Measurements from ENCODE around the gene ART5. TPM values are rescaled to one million over a fixed set of nuclear protein-coding genes. Genes with fewer than 3 reads are reported as not detected.

Gene ART5
- total RNA-seq, 2 donors from 2014 or later: 6.4 to 7.8 TPM

- H3K27ac Mint-ChIP-seq: no peak overlapping the region
- H3K27me3 Mint-ChIP-seq (ENCODE audit: insufficient read depth): no peaks in the 10 kb centered on the region
- Histone ChIP-seq H3K9ac (ENCODE audit: extremely low read depth, low read length, poor library complexity, severe bottlenecking) (no peak overlapping the region), H3K27me3 (ENCODE audit: control insufficient read depth, insufficient read depth, low read length, poor library complexity, severe bottlenecking) (no peaks in the 10 kb centered on the region), H3K4me1 (ENCODE audit: control insufficient read depth, insufficient read depth, low read length) (peaks cover 5% of the 10 kb centered on the region), H3K9me3 (ENCODE audit: control insufficient read depth, low read length) (no peaks in the 10 kb centered on the region), H3K36me3 (ENCODE audit: control insufficient read depth, insufficient read depth, low read length) (peaks cover 28% of the 10 kb centered on the region), H3K27ac (ENCODE audit: low read depth, low read length) (no peak overlapping the region), H3K4me3 (ENCODE audit: low read length) (no peak overlapping the region)
- peaks cover 18% of the 10 kb centered on the region for H3K4me1 Mint-ChIP-seq
- 97 to 98% methylated on average over 83 to 89 of the region's 89 CpGs for WGBS, 2 experiments (ENCODE audit: insufficient coverage in 1 of 2, insufficient read length in 1 of 2)
- H3K9me3 Mint-ChIP-seq: no peaks in the 10 kb centered on the region
- H3K4me3 Mint-ChIP-seq: no peak overlapping the region
- DNase-seq: no peak
- peaks cover 33% of the 10 kb centered on the region for H3K36me3 Mint-ChIP-seq (ENCODE audit: low read depth)
- TF ChIP-seq, protein P1, sequence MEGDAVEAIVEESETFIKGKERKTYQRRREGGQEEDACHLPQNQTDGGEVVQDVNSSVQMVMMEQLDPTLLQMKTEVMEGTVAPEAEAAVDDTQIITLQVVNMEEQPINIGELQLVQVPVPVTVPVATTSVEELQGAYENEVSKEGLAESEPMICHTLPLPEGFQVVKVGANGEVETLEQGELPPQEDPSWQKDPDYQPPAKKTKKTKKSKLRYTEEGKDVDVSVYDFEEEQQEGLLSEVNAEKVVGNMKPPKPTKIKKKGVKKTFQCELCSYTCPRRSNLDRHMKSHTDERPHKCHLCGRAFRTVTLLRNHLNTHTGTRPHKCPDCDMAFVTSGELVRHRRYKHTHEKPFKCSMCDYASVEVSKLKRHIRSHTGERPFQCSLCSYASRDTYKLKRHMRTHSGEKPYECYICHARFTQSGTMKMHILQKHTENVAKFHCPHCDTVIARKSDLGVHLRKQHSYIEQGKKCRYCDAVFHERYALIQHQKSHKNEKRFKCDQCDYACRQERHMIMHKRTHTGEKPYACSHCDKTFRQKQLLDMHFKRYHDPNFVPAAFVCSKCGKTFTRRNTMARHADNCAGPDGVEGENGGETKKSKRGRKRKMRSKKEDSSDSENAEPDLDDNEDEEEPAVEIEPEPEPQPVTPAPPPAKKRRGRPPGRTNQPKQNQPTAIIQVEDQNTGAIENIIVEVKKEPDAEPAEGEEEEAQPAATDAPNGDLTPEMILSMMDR (conservative IDR thresholded peaks at IDR 0.05): no peak
Observed at GRCh38 chr11:3667149-3668035, 25.6 kb upstream of the ART5 start.

DNA sequence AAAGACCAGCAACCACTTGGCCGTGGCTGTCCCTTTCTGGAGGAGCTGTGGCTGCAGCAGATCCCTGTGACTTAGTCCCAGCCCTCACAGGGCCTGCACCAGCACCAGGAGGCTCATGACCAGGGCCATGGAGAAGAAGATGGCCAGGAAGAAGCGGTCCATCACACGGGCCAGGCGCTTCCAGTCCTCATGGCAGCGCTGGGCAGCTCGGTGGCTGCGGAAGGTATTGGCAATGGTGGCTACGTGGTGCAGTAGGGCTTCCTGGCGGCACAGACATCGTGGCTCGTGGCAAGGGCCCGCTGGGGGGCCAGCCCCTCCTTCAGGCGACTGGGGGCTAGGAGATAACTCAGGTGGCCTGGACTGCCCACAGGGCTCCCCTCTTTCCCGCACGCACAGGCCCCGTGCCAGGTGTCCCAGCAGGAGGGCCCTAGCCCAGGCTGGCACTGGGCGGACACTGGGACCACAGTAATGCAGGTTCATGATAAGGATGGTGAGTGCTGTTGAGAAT, 24.3 kb upstream of the ART5 start:
- peaks cover 26% of the 10 kb centered on the region for H3K36me3 ChIP-seq (ENCODE audit: control insufficient read depth, insufficient read depth, low read length)
- H3K27me3 ChIP-seq (ENCODE audit: control insufficient read depth, insufficient read depth, low read length, poor library complexity, severe bottlenecking): no peaks in the 10 kb centered on the region
- Mint-ChIP-seq H3K4me3 (no peak overlapping the region), H3K4me1 (peaks cover 7% of the 10 kb centered on the region), H3K27ac (peak overlapping the region; percentile 3), H3K9me3 (no peaks in the 10 kb centered on the region), H3K36me3 (ENCODE audit: low read depth) (peaks cover 33% of the 10 kb centered on the region), H3K27me3 (ENCODE audit: insufficient read depth) (no peaks in the 10 kb centered on the region)
- H3K4me1 ChIP-seq (ENCODE audit: control insufficient read depth, insufficient read depth, low read length): no peaks in the 10 kb centered on the region
- H3K4me3 ChIP-seq (ENCODE audit: low read length): no peak overlapping the region
- TF ChIP-seq, protein P1 (conservative IDR thresholded peaks at IDR 0.05): no peak
- 94 to 96% methylated on average over 7 to 17 of the region's 17 CpGs for WGBS, 2 experiments (ENCODE audit: insufficient coverage in 1 of 2, insufficient read length in 1 of 2)
- DNase-seq: no peak
- no peak overlapping the region for H3K9ac ChIP-seq (ENCODE audit: extremely low read depth, low read length, poor library complexity, severe bottlenecking)
- no peak overlapping the region for H3K27ac ChIP-seq (ENCODE audit: low read depth, low read length)
- H3K9me3 ChIP-seq (ENCODE audit: control insufficient read depth, low read length): no peaks in the 10 kb centered on the region

GRCh38 chr11:3665336-3666022, 23.7 kb upstream of the ART5 start:
- peaks cover 2% of the 10 kb centered on the region for H3K4me1 Mint-ChIP-seq
- Histone ChIP-seq H3K4me1 (ENCODE audit: control insufficient read depth, insufficient read depth, low read length) (no peaks in the 10 kb centered on the region), H3K9ac (ENCODE audit: extremely low read depth, low read length, poor library complexity, severe bottlenecking) (no peak overlapping the region), H3K27me3 (ENCODE audit: control insufficient read depth, insufficient read depth, low read length, poor library complexity, severe bottlenecking) (no peaks in the 10 kb centered on the region), H3K4me3 (ENCODE audit: low read length) (no peak overlapping the region), H3K36me3 (ENCODE audit: control insufficient read depth, insufficient read depth, low read length) (peaks cover 26% of the 10 kb centered on the region), H3K27ac (ENCODE audit: low read depth, low read length) (no peak overlapping the region), H3K9me3 (ENCODE audit: control insufficient read depth, low read length) (no peaks in the 10 kb centered on the region)
- no peaks in the 10 kb centered on the region for H3K27me3 Mint-ChIP-seq (ENCODE audit: insufficient read depth)
- no peak overlapping the region for H3K4me3 Mint-ChIP-seq
- peaks cover 33% of the 10 kb centered on the region for H3K36me3 Mint-ChIP-seq (ENCODE audit: low read depth)
- no peak for DNase-seq
- TF ChIP-seq, protein P1 (conservative IDR thresholded peaks at IDR 0.05): no peak
- peak overlapping the region; percentile 3 for H3K27ac Mint-ChIP-seq
- no peaks in the 10 kb centered on the region for H3K9me3 Mint-ChIP-seq
- WGBS, 2 experiments (ENCODE audit: insufficient coverage in 1 of 2, insufficient read length in 1 of 2): 93 to 95% methylated on average over 6 of the region's 6 CpGs
